PC-3 (cell line): ENCODE measurements around the gene ZNF641.

Experiments used
- CTCF ChIP-seq: fragments of 300-600 bp; sonication (generic); conservative IDR thresholded peaks from 2 replicates; pipeline ENCODE4 v1.5.1; 2017; ENCODE audit warnings: antibody characterized with exemption, low read depth, mild to moderate bottlenecking, low read length
- EZH2 ChIP-seq: fragments of 300-600 bp; sonication (generic); IDR thresholded peaks from one replicate; pipeline ENCODE4 v1.6.1; 2017; ENCODE audit warnings: antibody characterized with exemption, mild to moderate bottlenecking, low read length; ENCODE audit not compliant: unreplicated experiment
- EZH2phosphoT487 ChIP-seq: fragments of 300-600 bp; sonication (generic); IDR thresholded peaks from 2 replicates; pipeline ENCODE4 v1.6.1; 2018; ENCODE audit warnings: mild to moderate bottlenecking, antibody characterized with exemption, low read length, borderline replicate concordance

GRCh38 chr12:48300774-48301173 is 49.9 kb downstream of the ZNF641 start:
- no peak for TF ChIP-seq EZH2phosphoT487
- TF ChIP-seq CTCF: no peak
- no peak for TF ChIP-seq EZH2
